Activated CD4-positive, alpha-beta T cell treated with anti-CD3 and anti-CD28 coated beads for 36 hours (primary cell): ENCODE data around the gene GK. TPM values are rescaled to one million over a fixed set of nuclear protein-coding genes. Genes with fewer than 3 reads are reported as not detected.
"Not testable (repeated sequence)": the region's sequence is repeated elsewhere in the genome, so short reads cannot be mapped to it uniquely, and the experiment has no call there.

Experiments used
- ATAC-seq: fragments of 200-7000 bp; cut with Tn5 transposase; one replicate; pipeline ENCODE4 v1.10.0; 2021; ENCODE audit warnings: mild to moderate bottlenecking, moderate library complexity
- CTCF ChIA-PET: fragments of 350-600 bp; sonication (Branson Sonifier 250); formaldehyde crosslinking; loops from one replicate; lab custom pipeline; 2021; ENCODE audit warnings: antibody characterized with exemption; lab: Charles Lee
- POLR2A ChIA-PET: fragments of 350-600 bp; sonication (Branson Sonifier 250); formaldehyde crosslinking; loops from one replicate; lab custom pipeline; 2021; ENCODE audit warnings: antibody characterized with exemption, inconsistent platforms; lab: Charles Lee
- DNase-seq: peaks from one replicate; pipeline ENCODE4 v3.0.0-alpha.2; 2020
- H3K27ac Mint-ChIP-seq: one replicate; pipeline ENCODE4 v1.8.0; 2021; ENCODE audit warnings: mixed read lengths
- H3K27me3 Mint-ChIP-seq: one replicate; pipeline ENCODE4 v1.8.0; 2021; ENCODE audit warnings: mixed read lengths
- H3K36me3 Mint-ChIP-seq: one replicate; pipeline ENCODE4 v1.8.0; 2021; ENCODE audit warnings: low read depth, mixed read lengths
- H3K4me1 Mint-ChIP-seq: one replicate; pipeline ENCODE4 v1.8.0; 2021; ENCODE audit warnings: mixed read lengths
- H3K4me3 Mint-ChIP-seq: one replicate; pipeline ENCODE4 v1.8.0; 2021; ENCODE audit warnings: mild to moderate bottlenecking, moderate library complexity, mixed read lengths
- H3K9me3 Mint-ChIP-seq: one replicate; pipeline ENCODE4 v1.8.0; 2021; ENCODE audit warnings: low read depth, mixed read lengths
- intact Hi-C, 2 experiments: fragments of 100-400 bp; cut with DNase I in 1 of 2; cut with micrococcal nuclease in 1 of 2; formaldehyde crosslinking; loops; one replicate each; pipeline versions ENCODE4 v1.14.2 to v1.15.1; 2022 to 2024; cut with DNase I, micrococcal nuclease
- total RNA-seq, 2 experiments: library from RNA; stranded (reverse); gene quantifications; one replicate each; pipeline ENCODE4 v1.2.3, GENCODE V29; 2021

GK gene
- total RNA-seq, 2 experiments from 2014 or later = 77.8 to 106 TPM

DNA sequence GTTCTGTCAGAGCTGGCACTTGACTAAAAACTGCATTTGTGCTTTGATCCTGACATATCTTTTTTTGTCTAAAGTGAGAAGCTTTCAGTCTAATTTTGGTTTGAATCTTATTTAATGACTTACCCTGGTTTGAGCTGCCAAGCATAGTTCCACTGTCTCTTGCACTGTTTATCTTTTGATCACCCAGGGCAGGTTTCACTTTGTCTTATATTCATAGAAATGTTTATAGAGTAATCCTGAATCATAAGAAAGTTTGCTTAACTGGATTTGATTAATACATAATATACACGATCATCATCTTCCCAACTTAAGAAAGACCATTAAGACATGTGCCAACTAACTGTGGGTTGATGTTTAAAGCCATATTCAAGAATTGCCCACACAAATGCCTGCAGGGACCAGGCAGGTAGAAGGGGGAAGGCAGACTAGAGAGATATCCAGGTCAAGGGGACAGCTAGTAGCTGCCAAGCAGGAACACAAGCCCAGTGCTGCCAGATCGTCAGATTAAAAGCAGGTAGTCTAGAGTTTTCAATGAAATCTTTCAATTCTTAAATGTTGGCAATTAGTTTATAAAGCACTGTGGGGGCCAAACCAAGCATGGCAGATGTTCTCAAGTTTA lies 1.9 kb downstream of the GK start:
- no peaks in the 10 kb centered on the region for H3K27me3 Mint-ChIP-seq
- peak overlapping the region; percentile 86 for H3K4me3 Mint-ChIP-seq
- POLR2A ChIA-PET = no interaction called here
- DNase-seq (no peak), ATAC-seq (no peak)
- H3K4me1 Mint-ChIP-seq = peaks cover 46% of the 10 kb centered on the region
- intact Hi-C loops = loop anchor here in 1 of 2 experiments (5.0 to 10.0 kb wide), 2 partner anchors 43 to 80 kb away; partner anchors contain the start of gene TASL
- peaks cover 39% of the 10 kb centered on the region for H3K36me3 Mint-ChIP-seq
- H3K27ac Mint-ChIP-seq = peak overlapping the region; percentile 90
- no peaks in the 10 kb centered on the region for H3K9me3 Mint-ChIP-seq
- CTCF ChIA-PET = no interaction called here

DNA sequence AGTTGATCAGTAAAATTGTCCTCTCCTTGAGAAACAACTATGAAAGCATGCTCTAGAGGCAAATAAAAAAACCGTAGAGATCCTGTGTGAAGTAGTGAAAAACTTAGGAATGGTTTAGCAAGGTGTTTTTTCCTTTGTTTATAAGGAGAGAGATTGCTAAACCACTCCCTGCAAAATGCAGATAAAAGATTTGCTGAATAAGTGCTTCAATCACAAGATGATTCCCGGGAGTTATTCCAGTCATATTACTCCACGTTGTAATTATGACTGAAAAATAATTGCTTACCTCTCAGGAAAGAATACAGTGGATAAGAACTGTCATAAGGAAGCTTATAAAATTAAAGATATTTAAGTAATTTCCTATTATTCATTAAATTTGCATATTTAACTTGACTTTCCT lies 2.8 kb downstream of the GK start:
- Mint-ChIP-seq H3K27ac (peak overlapping the region; percentile 76), H3K27me3 (no peaks in the 10 kb centered on the region), H3K9me3 (no peaks in the 10 kb centered on the region), H3K36me3 (peaks cover 42% of the 10 kb centered on the region), H3K4me1 (peaks cover 42% of the 10 kb centered on the region), H3K4me3 (peak overlapping the region; percentile 86)
- intact Hi-C loops = loop anchor here in 1 of 2 experiments (5.0 to 10.0 kb wide), 2 partner anchors 44 to 81 kb away; partner anchors contain the start of gene TASL
- POLR2A ChIA-PET = no interaction called here
- CTCF ChIA-PET = no interaction called here
- no peak for ATAC-seq
- DNase-seq = no peak

DNA sequence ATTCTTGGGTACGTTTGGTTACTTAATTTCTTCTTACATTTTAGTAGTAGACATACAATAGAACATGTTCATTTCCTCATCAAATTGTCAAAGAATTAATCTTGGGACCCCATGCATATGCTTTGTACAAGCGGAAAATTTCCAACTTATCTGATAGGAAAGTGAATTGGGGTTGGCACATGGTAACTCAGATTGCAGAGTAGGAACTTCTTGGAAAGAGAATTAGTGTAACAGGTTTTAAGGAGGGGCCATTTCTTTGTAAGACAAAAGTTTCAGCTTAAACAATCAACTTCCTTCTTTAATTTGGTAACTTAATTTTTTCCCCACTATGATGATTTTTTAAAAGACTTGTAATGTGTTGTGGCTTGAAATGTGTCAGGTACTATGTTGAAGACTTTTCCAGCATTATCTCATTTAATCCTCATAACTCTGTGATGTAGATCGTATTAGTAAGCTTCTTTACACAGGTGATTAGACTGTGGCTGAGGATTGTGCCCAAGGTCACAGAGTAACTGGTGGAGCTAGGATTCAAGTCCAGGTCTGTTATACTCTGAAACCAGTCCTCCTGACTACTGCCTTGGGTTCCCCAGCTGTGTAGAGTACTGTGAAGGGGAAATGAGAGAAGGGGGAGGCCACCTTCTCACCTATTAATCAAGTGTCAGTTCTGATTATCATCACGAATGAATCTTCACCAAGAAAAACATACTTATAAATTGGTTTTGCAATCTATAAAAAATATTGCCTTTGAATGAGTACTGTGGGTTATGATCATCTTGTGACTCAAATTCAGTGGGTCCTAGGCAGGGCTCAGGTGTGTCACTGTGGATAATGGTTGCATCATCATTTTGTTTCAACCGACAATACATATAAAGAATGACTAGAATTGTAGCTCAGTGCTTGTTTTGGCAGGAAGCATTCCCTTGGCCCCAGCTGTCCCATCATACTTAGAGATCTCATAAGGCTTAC lies 4.3 kb downstream of the GK start:
- peak; percentile 54 for ATAC-seq
- DNase-seq = peak; percentile 44
- Mint-ChIP-seq H3K27ac (peak overlapping the region; percentile 96), H3K9me3 (no peaks in the 10 kb centered on the region), H3K27me3 (no peaks in the 10 kb centered on the region), H3K4me3 (peak overlapping the region; percentile 86), H3K4me1 (peaks cover 40% of the 10 kb centered on the region), H3K36me3 (peaks cover 48% of the 10 kb centered on the region)
- intact Hi-C loops = loop anchor here (2.0 to 10.0 kb wide), 5 partner anchors 45 to 441 kb away; partner anchors contain the start of gene TASL (in 2 of the 2)
- ChIA-PET CTCF (interaction anchor here (0.6 to 2.6 kb wide), 4 partner anchors 8 to 238 kb away, joined by 3 to 15 read pairs (median 6); no protein-coding TSS in a partner anchor), POLR2A (interaction anchor here (1.3 to 2.7 kb wide), 3 partner anchors 7 to 232 kb away, joined by 5 to 22 read pairs (median 7); partner anchors contain the start of gene TAB3)

DNA sequence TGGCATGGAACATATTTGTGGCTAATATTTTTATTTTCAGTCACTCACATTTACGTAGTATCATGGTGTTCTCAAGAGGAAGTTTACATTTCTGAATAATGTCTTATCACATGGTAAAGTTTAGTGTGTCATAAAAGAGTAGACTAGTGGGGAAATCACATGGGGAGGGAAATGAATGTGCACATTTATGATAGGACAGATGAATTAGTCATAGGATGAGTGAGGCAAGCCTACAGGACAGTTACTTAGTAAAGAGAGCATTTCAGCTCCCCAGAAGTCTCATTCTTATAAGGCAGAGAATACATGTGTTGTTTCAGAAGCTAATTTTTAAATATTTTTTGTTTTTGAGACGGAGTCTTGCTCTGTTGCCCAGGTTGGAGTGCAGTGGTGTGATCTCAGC lies 6.2 kb downstream of the GK start:
- ChIA-PET CTCF (interaction anchor here (0.6 to 2.6 kb wide), 6 partner anchors 10 to 229 kb away, joined by 3 to 15 read pairs (median 4); no protein-coding TSS in a partner anchor), POLR2A (interaction anchor here (1.0 to 2.7 kb wide), 4 partner anchors 9 to 230 kb away, joined by 3 to 22 read pairs (median 6); partner anchors contain the start of gene TAB3)
- DNase-seq (no peak), ATAC-seq (peak; percentile 77)
- Mint-ChIP-seq H3K27me3 (no peaks in the 10 kb centered on the region), H3K36me3 (peaks cover 44% of the 10 kb centered on the region), H3K4me1 (peaks cover 42% of the 10 kb centered on the region), H3K27ac (peak overlapping the region; percentile 96), H3K9me3 (no peaks in the 10 kb centered on the region), H3K4me3 (peak overlapping the region; percentile 28)
- intact Hi-C loops = loop anchor here (1.0 to 10.0 kb wide), 8 partner anchors 9 to 439 kb away; partner anchors contain the start of gene TASL (in 2 of the 2)

DNA sequence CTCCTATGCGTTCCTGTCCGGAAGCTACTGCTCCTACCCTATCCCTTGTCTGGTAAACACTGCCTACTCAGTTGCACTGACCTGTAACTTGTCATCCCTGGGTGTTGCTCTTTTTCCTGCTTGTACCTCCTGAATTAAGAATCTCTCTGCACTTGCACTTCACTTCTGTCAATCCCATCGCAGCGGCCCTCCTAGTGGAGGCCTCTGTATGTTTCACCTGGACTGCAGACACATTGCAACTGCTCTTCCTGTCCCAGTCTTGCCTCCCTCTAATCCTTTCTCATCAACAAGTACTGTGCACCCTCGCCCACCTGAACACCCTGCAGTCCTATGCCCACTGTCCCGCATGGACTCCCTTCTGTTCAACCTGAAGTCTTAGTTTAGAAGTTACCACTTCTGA lies 8.0 kb downstream of the GK start:
- peaks cover 33% of the 10 kb centered on the region for H3K36me3 Mint-ChIP-seq
- peaks cover 39% of the 10 kb centered on the region for H3K4me1 Mint-ChIP-seq
- H3K27me3 Mint-ChIP-seq = no peaks in the 10 kb centered on the region
- intact Hi-C loops = no loop called here
- peak overlapping the region; percentile 9 for H3K4me3 Mint-ChIP-seq
- ATAC-seq (no peak), DNase-seq (no peak)
- ChIA-PET CTCF (no interaction called here), POLR2A (interaction anchor here (0.6 kb wide), 1 partner anchor 24 kb away, joined by 6 read pairs; no protein-coding TSS in a partner anchor)
- no peaks in the 10 kb centered on the region for H3K9me3 Mint-ChIP-seq
- peak overlapping the region; percentile 73 for H3K27ac Mint-ChIP-seq

DNA sequence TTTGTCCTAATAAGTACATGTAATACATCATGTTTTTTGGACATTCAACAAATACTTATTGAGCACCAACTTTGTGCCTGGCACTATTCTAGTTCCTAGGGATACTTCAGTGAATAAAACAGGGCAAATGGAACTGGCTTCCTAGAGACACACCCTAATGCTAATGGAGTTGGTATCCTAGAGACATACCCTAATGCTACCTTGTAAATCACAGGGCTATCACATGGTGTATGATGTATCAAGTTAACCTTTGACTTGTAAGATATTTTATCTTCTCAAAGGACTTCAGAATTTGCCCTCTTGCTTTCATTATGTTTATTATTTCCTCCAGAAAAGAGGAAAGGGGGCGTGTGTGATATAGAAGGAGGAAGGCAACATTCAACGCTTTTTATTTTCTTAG lies 10.1 kb downstream of the GK start:
- peaks cover 28% of the 10 kb centered on the region for H3K4me1 Mint-ChIP-seq
- H3K4me3 Mint-ChIP-seq = no peak overlapping the region
- no peak overlapping the region for H3K27ac Mint-ChIP-seq
- no peak for ATAC-seq
- intact Hi-C loops = no loop called here
- DNase-seq = no peak
- H3K36me3 Mint-ChIP-seq = peaks cover 28% of the 10 kb centered on the region
- H3K27me3 Mint-ChIP-seq = no peaks in the 10 kb centered on the region
- POLR2A ChIA-PET = no interaction called here
- H3K9me3 Mint-ChIP-seq = no peaks in the 10 kb centered on the region
- CTCF ChIA-PET = no interaction called here

DNA sequence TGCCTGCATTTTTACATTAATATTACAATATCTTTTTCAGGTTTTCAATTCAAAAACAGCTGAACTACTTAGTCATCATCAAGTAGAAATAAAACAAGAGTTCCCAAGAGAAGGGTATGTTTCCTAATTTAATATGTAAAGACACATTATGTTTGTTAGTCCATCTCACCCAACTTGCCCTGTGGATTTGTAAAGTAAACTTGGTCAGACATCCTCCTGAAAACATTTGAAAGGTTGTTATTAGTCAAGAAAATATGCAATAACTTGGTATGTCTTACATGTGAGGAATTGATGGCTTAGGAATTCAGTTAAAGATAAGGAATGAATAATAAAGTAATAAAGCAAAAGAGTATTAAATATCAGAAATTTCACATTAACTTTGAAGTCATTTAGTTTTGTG lies 12.2 kb downstream of the GK start:
- DNase-seq (no peak), ATAC-seq (no peak)
- Mint-ChIP-seq H3K4me3 (no peak overlapping the region), H3K27ac (no peak overlapping the region), H3K27me3 (no peaks in the 10 kb centered on the region), H3K36me3 (peaks cover 31% of the 10 kb centered on the region), H3K9me3 (no peaks in the 10 kb centered on the region), H3K4me1 (peaks cover 14% of the 10 kb centered on the region)
- intact Hi-C loops = no loop called here
- ChIA-PET POLR2A (no interaction called here), CTCF (interaction anchor here (0.6 kb wide), 1 partner anchor 34 kb away, joined by 3 read pairs; no protein-coding TSS in a partner anchor)

DNA sequence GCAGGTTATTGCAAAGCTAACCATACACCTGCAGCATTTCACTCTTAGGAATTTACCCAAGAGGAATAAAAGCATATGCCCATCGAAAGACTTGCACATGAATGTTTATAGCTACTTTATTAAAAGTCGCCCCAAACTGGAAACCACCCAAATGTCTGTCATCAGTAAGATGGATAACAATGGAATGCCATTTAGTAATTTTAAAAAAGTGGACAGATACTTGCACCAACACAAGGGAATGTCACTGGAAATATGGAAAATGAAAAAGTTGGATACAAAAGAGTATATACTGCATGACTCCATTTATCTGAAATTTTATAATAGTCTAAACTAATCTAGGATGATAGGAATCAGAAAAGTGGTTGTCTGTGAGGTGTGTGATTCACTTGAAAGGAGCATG lies 12.9 kb downstream of the GK start:
- no peaks in the 10 kb centered on the region for H3K27me3 Mint-ChIP-seq
- peaks cover 29% of the 10 kb centered on the region for H3K36me3 Mint-ChIP-seq
- H3K4me3 Mint-ChIP-seq = no peak overlapping the region
- no peak for ATAC-seq
- intact Hi-C loops = no loop called here
- POLR2A ChIA-PET = no interaction called here
- H3K4me1 Mint-ChIP-seq = peaks cover 13% of the 10 kb centered on the region
- DNase-seq = no peak
- CTCF ChIA-PET = no interaction called here
- H3K27ac Mint-ChIP-seq = no peak overlapping the region
- H3K9me3 Mint-ChIP-seq = no peaks in the 10 kb centered on the region

DNA sequence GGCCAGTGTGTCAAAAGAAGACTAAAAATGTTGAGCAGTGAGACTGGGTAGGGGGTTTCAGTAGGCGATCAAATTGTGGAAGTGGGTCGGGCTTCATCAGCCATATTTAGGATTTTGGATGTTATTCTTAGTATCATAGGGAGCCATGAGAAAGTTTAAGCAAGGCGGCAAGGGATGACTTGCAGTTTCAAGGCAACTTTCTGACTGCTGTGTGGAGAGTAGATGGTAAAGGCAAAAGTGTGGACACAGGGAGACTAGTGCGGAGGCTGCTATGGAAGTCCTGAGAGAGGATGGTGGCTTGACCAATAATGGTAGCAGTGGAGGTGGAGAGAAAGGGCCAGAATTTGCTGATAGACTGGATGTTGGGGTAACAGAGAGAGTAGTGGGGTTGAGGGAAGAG lies 15.4 kb downstream of the GK start:
- Mint-ChIP-seq H3K27me3 (no peaks in the 10 kb centered on the region), H3K4me1 (peaks cover 5% of the 10 kb centered on the region), H3K4me3 (no peak overlapping the region), H3K36me3 (peaks cover 35% of the 10 kb centered on the region), H3K9me3 (no peaks in the 10 kb centered on the region), H3K27ac (peak overlapping the region; percentile 22)
- no peak for DNase-seq
- ChIA-PET POLR2A (interaction anchor here (0.7 kb wide), 1 partner anchor 16 kb away, joined by 5 read pairs; no protein-coding TSS in a partner anchor), CTCF (no interaction called here)
- intact Hi-C loops = no loop called here
- ATAC-seq = no peak

DNA sequence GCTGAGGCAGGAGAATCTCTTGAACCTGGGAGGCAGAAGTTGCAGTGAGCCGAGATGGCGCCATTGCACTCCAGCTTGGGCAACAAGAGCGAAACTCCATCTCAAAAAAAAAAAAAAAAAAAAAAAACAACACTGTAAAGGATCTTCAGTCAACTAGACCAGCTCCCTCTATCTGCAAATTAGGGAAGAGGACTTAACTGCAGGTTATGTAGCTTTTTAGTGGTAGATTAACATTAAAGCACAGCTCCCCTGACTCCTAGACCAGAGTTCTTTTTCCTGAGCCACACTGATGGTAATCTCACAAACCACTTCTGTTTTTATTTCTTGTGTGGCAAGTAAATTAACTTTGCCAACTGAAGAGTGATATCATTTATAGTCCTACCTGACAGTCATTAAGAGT lies 18.0 kb downstream of the GK start:
- H3K9me3 Mint-ChIP-seq, ATAC-seq, H3K4me1 Mint-ChIP-seq, H3K27me3 Mint-ChIP-seq, H3K4me3 Mint-ChIP-seq, DNase-seq, POLR2A ChIA-PET, H3K27ac Mint-ChIP-seq: not testable (repeated sequence)
- intact Hi-C loops = loop anchor here in 1 of 2 experiments (5.0 kb wide), 1 partner anchor 34 kb away; no protein-coding TSS in a partner anchor
- peaks cover 41% of the 10 kb centered on the region for H3K36me3 Mint-ChIP-seq
- CTCF ChIA-PET = interaction anchor here (0.6 to 1.3 kb wide), 2 partner anchors 12 to 38 kb away, joined by 3 to 4 read pairs; no protein-coding TSS in a partner anchor
